Lower leg skin (tissue), 3 donors: Measurements from ENCODE around the gene MCUR1.
"Not testable (repeated sequence)": the region's sequence is repeated elsewhere in the genome, so short reads cannot be mapped to it uniquely, and the experiment has no call there.

ENCODE experiments used
- POLR2A ChIP-seq, 2 donors: fragments of 450-650 bp; IDR thresholded peaks; one replicate each; pipeline ENCODE4 v1.6.1; 2016 to 2017; ENCODE audit warnings: antibody characterized with exemption in 2 of 2, mild to moderate bottlenecking in 1 of 2, moderate library complexity in 1 of 2
- TF ChIP-seq, protein P1 (sequence below), 3 donors: fragments of 450-650 bp; IDR thresholded peaks; one replicate each; pipeline ENCODE4 v1.5.1; 2016; ENCODE audit warnings: antibody characterized with exemption in 3 of 3, mild to moderate bottlenecking in 3 of 3, moderate library complexity in 2 of 3

DNA sequence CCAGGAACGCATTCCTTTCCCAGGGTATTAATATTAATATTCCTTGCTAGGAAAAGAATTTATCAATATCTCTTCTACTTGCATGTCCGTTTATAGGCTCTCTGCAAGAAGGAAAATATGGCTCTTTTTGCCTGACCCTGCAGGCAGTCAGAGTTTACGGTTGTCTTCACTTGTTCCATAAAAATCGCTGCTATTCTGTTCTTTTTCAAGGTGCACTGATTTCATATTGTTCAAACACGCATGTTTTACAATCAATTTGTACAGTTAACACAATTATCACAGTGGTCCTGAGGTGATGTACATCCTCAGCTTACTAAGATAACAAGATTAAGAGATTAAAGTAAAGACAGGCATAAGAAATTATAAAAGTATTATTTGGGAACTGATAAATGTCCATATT, 15.1 kb upstream of the MCUR1 start:
- TF ChIP-seq, protein P1, sequence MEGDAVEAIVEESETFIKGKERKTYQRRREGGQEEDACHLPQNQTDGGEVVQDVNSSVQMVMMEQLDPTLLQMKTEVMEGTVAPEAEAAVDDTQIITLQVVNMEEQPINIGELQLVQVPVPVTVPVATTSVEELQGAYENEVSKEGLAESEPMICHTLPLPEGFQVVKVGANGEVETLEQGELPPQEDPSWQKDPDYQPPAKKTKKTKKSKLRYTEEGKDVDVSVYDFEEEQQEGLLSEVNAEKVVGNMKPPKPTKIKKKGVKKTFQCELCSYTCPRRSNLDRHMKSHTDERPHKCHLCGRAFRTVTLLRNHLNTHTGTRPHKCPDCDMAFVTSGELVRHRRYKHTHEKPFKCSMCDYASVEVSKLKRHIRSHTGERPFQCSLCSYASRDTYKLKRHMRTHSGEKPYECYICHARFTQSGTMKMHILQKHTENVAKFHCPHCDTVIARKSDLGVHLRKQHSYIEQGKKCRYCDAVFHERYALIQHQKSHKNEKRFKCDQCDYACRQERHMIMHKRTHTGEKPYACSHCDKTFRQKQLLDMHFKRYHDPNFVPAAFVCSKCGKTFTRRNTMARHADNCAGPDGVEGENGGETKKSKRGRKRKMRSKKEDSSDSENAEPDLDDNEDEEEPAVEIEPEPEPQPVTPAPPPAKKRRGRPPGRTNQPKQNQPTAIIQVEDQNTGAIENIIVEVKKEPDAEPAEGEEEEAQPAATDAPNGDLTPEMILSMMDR (IDR thresholded peaks at IDR 0.05) = not testable (repeated sequence)
- TF ChIP-seq POLR2A (IDR thresholded peaks at IDR 0.05) = not testable (repeated sequence)
